HL-60 (cell line): Measurements from ENCODE around the gene MCF2.

ENCODE experiments used
- DNase-seq, 2 experiments: peaks; one replicate each; pipeline ENCODE4 v3.0.0-alpha.2; 2010 to 2020; ENCODE audit warnings: low read depth in 1 of 2, low spot score in 1 of 2
- H3K27ac ChIP-seq: fragments of 250-450 bp; sonication (Bioruptor Pico); replicated peaks from 2 replicates; pipeline ENCODE4 v1.5.1; 2020; ENCODE audit warnings: mild to moderate bottlenecking, moderate library complexity
- H3K27me3 ChIP-seq: fragments of 250-450 bp; sonication (Bioruptor Pico); 2 replicates; pipeline ENCODE4 v1.5.1; 2021; ENCODE audit warnings: mild to moderate bottlenecking, moderate library complexity; ENCODE audit not compliant: insufficient read depth, poor library complexity, severe bottlenecking
- H3K4me3 ChIP-seq: replicated peaks from 2 replicates; pipeline ENCODE4 v1.5.1; 2011; ENCODE audit warnings: mild to moderate bottlenecking, control low read depth, low read length; ENCODE audit not compliant: insufficient read depth
- GABPA ChIP-seq: IDR thresholded peaks from 2 replicates; pipeline ENCODE4 v1.6.1; 2012; ENCODE audit warnings: low read depth
- POLR2AphosphoS5 ChIP-seq: IDR thresholded peaks from 2 replicates; pipeline ENCODE4 v1.6.1; 2012; ENCODE audit warnings: low read depth
- SPI1 ChIP-seq: IDR thresholded peaks from 2 replicates; pipeline ENCODE4 v1.6.1; 2012; ENCODE audit warnings: low read depth, mild to moderate bottlenecking, borderline replicate concordance
- TF ChIP-seq, protein P1 (sequence below): IDR thresholded peaks from 2 replicates; pipeline ENCODE4 v1.6.1; 2012; ENCODE audit warnings: low read depth; ENCODE audit not compliant: insufficient replicate concordance
- TF ChIP-seq, protein P2 (sequence below): IDR thresholded peaks from one replicate; pipeline ENCODE4 v1.5.1; 2011; ENCODE audit warnings: low read length, control low read depth, inconsistent platforms; ENCODE audit not compliant: insufficient read depth

Gene MCF2

DNA sequence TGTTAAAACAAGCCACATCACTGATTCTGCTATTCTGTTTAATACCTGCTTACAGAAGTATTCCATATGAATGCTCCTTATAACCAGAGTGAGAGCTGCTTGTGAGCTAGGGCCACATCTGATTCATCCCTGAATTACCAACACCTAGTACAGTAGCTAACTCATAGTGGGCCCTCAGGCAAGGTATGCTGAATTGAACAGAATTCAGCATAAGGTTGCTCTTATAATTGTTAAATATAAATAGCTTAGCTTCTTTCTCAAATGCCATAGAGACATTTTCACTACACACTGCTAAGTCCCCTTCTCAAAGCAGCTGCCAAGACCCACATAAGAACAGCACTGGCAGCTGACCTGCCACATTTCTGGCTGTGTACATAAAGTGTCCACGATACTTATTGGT is 27.0 kb upstream of the MCF2 start:
- Histone ChIP-seq H3K27me3 (no peaks in the 10 kb centered on the region), H3K27ac (no peak overlapping the region), H3K4me3 (no peak overlapping the region)
- DNase-seq = no peak
- TF ChIP-seq, protein P1, sequence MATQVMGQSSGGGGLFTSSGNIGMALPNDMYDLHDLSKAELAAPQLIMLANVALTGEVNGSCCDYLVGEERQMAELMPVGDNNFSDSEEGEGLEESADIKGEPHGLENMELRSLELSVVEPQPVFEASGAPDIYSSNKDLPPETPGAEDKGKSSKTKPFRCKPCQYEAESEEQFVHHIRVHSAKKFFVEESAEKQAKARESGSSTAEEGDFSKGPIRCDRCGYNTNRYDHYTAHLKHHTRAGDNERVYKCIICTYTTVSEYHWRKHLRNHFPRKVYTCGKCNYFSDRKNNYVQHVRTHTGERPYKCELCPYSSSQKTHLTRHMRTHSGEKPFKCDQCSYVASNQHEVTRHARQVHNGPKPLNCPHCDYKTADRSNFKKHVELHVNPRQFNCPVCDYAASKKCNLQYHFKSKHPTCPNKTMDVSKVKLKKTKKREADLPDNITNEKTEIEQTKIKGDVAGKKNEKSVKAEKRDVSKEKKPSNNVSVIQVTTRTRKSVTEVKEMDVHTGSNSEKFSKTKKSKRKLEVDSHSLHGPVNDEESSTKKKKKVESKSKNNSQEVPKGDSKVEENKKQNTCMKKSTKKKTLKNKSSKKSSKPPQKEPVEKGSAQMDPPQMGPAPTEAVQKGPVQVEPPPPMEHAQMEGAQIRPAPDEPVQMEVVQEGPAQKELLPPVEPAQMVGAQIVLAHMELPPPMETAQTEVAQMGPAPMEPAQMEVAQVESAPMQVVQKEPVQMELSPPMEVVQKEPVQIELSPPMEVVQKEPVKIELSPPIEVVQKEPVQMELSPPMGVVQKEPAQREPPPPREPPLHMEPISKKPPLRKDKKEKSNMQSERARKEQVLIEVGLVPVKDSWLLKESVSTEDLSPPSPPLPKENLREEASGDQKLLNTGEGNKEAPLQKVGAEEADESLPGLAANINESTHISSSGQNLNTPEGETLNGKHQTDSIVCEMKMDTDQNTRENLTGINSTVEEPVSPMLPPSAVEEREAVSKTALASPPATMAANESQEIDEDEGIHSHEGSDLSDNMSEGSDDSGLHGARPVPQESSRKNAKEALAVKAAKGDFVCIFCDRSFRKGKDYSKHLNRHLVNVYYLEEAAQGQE = no peak

DNA sequence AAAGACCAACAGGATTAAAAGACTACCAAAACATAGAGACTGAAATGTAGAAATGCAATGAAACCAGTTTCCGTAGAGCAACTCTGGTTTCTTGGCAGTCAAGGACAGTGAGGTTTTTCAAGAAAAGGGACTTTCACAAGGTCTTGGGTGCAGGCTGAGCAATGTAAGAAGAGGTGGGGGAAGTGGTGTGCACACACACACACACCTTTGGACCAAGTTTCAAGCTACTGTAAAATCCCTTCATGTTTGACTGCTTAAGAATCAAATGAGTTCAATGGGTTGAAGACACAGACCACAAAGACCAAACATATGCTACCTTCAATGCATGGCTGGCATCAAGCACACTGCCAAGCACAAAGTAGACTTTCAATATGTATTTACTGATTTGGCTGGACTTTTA is 17.8 kb upstream of the MCF2 start:
- TF ChIP-seq POLR2AphosphoS5 (no peak), SPI1 (no peak), GABPA (no peak)
- TF ChIP-seq, protein P2, sequence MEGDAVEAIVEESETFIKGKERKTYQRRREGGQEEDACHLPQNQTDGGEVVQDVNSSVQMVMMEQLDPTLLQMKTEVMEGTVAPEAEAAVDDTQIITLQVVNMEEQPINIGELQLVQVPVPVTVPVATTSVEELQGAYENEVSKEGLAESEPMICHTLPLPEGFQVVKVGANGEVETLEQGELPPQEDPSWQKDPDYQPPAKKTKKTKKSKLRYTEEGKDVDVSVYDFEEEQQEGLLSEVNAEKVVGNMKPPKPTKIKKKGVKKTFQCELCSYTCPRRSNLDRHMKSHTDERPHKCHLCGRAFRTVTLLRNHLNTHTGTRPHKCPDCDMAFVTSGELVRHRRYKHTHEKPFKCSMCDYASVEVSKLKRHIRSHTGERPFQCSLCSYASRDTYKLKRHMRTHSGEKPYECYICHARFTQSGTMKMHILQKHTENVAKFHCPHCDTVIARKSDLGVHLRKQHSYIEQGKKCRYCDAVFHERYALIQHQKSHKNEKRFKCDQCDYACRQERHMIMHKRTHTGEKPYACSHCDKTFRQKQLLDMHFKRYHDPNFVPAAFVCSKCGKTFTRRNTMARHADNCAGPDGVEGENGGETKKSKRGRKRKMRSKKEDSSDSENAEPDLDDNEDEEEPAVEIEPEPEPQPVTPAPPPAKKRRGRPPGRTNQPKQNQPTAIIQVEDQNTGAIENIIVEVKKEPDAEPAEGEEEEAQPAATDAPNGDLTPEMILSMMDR = no peak
- TF ChIP-seq, protein P1 = no peak
- Histone ChIP-seq H3K27me3 (no peaks in the 10 kb centered on the region), H3K27ac (no peak overlapping the region), H3K4me3 (no peak overlapping the region)
- DNase-seq = no peak

DNA sequence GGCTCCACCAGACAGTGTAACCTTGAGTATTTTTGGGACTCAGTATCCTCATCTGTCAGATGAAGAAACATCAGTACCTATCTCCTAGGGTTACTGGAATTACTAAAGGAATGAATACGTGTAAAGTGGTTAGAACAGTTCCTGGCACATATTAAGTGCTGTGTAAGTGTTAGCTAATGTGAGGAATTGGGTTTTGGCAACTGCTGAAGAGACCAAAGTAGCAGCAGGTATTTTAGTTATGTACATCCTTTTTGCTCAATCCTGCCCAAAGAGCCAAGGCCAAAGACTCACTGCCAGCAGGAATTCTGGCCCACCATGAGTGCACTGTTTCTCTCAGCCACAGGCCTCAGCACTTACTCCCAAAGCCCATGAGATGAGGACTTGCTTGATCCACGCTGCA is 16.7 kb upstream of the MCF2 start:
- Histone ChIP-seq H3K4me3 (no peak overlapping the region), H3K27ac (no peak overlapping the region), H3K27me3 (no peaks in the 10 kb centered on the region)
- TF ChIP-seq SPI1 (no peak), GABPA (no peak), POLR2AphosphoS5 (no peak)
- TF ChIP-seq, protein P1 = no peak
- TF ChIP-seq, protein P2 = no peak
- DNase-seq = no peak

DNA sequence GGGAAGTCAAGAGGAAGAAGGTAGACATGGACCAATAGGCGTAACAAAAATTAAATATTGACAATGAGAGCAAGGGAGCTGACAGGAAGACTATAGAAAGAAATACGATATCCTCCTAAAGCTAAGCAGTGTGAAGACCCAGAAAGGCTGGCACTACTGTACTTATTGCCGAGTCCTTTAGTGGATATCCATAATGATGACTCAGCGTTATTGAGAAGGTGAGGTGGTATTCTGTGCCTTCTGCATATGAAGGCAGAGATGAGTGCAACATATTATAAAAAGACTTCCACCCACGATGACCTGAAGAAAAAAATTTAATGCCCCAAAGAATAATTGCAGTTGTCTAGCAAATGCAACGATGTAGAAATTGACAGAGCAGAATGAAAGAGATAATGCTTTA is 13.0 kb upstream of the MCF2 start:
- TF ChIP-seq SPI1 (no peak), GABPA (no peak)
- Histone ChIP-seq H3K27ac (no peak overlapping the region), H3K27me3 (no peaks in the 10 kb centered on the region), H3K4me3 (no peak overlapping the region)
- DNase-seq = no peak
